Measurements from ENCODE around the gene TPH2. TPM values are rescaled to one million over a fixed set of nuclear protein-coding genes. Genes with fewer than 3 reads are reported as not detected.

Gene TPH2
- total RNA-seq, 1 donor from 2014 or later: not detected

DNA sequence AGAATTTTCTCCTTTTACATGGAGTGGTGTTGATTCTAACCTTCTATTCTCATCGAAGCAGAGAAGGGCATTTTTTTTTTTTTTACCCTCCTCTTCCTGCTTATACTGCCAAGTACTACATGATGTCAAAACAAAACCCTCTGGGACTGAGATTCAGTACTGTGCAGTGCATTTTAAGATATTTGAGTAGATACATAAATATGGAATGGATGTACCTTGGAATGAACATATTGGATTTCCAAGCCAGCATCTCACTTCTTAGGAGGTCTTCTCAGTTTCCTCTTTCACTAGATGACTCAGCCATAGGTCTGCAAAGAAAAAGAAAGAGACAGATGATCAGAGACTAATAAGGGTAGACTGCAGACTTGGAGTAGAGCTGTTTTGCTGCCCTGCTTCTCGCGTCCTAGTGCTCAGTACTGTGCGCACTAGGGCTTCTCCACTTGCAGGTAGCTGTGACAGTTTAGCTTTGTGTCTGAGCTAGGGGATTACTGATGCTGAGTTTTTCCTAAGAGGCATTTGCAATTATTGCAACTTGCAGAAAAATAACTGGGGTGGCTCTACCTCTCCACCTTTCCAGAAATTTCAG lies 20.4 kb downstream of the TPH2 start:
- DNase-seq (ENCODE audit: low read depth, low spot score): no peak

DNA sequence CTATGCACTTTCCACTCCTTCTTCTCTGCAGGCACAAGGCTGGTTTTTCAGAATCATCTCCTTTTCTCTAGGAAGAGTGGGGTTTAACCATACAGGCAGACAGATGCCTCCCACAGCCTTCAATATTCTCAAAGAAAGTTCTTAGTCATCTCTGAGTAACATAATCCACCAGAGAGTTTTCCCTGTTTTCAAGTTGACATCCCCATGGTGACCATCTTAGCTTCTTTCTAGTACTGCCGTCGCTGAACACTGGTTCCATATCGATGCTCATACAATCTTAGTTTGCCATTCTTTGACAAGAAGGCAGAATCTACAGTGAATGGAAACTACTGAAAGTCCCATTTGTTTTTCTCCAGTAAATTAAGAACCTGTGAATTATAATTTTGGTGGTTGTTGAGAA lies 28.6 kb downstream of the TPH2 start:
- no peak for DNase-seq (ENCODE audit: low read depth, low spot score)

DNA sequence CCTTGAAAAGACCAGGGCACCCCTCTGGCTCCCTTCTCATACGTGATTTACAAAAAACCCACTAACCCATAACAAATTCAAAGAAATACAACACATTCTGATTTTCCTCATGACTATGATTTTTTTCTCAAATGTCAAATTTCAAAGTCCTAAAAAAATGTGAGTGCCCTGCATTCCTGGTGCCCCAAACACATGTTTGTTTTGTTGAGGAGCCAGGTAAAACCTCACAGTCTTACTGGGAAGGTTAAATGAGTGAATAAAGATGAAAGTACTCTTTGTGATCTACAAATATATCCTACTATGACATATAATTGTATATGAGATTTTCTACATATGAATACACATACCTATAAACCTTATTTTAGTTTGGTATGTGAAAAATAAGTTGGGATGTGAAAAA lies 30.7 kb downstream of the TPH2 start:
- DNase-seq (ENCODE audit: low read depth, low spot score): no peak

DNA sequence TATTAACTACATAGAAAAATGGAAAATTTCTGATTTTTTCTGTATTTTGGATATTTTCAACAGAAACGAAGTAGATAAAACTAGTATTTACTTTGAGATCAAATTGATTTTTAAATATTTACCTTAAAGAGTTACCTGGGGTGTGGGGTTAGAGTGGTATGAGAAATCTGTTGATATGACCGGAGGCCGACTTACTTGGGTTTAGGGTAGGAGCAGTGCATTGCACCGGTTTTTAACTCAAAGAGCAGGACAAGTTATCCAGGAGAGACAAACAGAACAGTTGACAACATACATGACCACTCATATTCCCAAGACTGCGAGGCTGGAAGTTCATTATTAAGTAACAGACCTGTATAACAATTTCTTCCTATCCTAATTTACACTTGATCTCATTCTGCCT lies 31.4 kb downstream of the TPH2 start:
- DNase-seq (ENCODE audit: low read depth, low spot score): no peak

DNA sequence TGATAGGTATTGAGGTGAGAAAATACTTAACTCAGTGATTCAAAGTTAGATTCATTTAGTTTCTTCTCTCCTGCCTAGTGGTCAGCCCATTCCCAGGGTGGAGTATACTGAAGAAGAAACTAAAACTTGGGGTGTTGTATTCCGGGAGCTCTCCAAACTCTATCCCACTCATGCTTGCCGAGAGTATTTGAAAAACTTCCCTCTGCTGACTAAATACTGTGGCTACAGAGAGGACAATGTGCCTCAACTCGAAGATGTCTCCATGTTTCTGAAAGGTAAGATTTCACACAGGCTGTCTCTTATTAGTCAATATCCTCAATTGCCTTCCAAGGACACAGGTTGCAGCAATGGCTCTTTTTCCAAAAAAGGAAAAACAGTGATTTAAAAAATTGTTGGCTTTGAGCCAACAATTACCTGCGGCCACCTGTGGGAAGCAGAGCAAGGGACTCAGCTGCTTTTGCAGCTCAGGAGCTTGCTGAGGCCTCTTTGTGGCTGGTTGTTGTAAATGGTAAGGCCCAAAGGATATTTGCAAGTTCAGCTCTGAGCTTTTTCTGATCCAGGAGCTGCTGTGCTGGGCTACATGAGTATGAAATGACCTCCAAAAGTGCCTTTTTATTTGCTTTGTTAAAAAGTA lies 33.9 kb downstream of the TPH2 start:
- no peak for DNase-seq (ENCODE audit: low read depth, low spot score)

DNA sequence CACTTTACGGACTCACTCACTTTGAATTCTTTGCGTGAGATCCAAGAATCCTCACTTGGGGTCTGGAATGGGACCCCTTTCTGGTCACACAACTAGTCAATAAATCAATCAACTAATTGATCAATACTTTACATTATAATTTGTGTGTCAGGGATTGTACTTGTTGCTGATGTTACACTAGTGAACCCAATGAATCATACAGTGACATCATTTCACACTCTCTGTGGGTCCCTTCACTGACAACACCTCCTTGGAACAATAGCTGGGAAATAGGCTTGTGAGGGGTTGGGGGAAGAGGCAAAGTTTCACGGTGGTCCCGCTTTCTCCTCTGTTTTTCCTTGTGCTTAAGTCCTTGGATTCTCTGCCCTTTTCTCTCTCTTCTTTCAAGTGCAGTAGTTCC lies 35.0 kb downstream of the TPH2 start:
- DNase-seq (ENCODE audit: low read depth, low spot score): no peak

DNA sequence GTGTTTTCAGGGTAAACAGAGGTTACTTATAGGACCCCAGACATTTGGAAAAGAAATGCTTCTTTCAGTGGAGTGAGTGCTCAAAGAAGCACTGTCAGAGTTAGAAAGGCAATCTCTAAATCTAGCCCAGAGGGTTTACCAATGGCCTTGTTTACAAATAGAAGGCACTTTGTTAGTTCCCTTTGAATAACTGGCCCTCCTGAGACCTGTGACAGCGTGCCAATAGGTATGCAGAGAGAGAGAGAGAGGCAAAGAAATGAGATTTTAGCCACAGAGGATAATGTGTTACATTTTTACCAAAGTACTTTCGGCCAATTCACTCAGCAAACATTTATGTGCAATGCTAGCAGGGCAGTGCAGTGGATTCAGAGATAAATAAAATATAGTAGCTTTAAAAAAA lies 41.9 kb downstream of the TPH2 start:
- no peak for DNase-seq (ENCODE audit: low read depth, low spot score)

DNA sequence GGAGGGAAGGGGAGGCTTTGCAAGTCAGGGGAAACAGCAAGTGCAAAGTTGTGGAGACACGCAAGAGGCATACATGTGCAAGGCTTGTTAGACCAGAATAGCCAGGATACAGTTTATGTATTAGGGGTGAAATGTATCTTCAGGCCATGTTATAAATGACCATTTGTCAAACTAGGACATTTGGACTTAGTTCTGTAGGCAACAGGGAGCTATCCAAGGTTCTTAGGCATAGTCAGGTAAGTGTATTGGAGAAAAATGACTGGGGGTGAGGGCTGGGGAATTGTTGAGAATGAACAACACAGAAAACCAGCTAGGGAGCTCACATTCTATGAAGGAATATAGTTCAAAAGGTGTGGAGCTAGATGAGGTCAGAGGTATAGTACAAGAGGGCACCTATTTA lies 42.5 kb downstream of the TPH2 start:
- no peak for DNase-seq (ENCODE audit: low read depth, low spot score)

DNA sequence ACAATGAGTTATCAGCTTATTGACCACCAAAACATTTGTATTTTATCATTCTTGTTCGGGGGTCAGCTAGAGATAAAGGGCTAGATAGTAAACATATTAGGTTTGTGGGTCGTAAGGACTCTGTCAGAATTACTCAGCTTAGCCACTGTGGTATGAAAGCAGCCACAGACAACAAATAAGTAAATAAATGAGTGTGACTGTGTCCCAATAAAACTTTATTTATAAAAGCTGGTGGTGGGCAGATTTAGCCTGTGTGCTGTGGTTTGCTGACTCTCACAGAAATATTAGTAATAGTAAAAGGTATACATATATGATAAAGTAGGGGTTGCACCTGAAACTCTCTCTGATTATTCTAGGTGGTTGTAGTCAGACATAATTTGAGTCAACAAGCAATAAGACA lies 56.1 kb downstream of the TPH2 start:
- no peak for DNase-seq (ENCODE audit: low read depth, low spot score)

DNA sequence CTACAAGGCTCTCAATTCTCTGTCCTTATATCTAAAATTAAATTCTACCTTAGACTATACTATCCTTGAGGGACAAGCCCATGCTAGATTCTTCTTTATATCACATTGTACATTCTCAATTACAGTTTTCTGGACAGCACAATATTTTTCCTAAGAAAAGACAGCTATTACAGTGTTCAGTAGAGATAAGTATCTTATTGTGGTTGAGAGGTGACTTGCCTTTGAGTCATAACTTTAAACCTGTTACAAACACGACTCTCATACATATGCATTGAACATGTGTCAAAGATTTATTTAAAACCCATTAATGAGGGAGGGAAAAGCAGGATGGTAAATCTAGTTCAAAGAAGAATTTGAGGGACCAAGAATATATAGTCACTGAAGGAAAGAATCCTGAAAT lies 61.1 kb downstream of the TPH2 start:
- DNase-seq (ENCODE audit: low read depth, low spot score): no peak

DNA sequence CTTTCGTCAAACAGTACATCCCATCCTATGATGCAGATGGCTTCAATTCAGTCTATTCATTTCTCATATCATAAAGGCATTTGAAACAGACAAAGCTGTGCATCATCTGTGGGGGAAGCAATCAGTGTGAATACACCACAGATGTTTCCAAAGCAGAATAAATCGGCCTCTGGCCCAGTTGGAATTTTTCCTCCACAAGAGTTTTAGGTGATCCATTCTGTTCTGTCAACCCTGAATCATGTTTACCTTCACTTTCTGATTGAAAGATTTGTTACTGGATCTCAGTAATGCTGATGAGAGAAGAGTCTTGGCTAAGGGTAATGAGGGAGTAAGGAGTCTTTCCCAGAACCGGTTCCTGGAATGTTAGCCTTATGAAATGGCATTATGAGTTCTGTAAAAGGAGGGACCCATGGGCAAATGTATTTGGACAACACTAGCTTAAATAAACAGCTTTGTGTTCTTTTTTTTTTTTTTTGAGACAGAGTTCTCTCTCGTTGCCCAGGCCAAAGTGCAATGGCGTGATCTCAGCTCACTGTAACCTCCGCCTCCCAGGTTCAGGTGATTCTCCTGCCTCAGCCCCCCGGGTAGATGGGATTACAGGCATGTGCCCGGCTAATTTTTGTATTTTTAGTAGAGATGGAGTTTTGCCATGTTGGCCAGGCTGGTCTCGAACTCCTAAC lies 62.5 kb downstream of the TPH2 start:
- no peak for DNase-seq (ENCODE audit: low read depth, low spot score)

DNA sequence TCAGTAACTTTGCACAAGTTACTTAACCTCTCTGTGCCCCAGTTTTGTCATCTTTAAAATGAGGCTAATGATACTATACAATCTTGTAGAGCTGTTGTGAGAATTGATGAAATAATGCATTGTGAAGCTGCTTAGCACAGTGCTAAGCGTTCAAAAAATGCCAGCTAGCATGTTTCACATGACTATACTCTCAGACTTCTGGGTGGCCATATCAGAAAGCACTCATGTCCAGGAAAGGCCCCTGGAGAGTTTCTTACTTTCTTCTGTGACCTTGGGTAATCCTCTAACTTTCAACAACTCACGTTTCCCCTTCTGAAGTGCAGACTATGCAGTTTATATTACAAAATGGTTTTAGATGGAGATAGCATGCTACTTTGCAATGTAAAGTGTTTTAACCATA lies 68.1 kb downstream of the TPH2 start:
- DNase-seq (ENCODE audit: low read depth, low spot score): no peak

DNA sequence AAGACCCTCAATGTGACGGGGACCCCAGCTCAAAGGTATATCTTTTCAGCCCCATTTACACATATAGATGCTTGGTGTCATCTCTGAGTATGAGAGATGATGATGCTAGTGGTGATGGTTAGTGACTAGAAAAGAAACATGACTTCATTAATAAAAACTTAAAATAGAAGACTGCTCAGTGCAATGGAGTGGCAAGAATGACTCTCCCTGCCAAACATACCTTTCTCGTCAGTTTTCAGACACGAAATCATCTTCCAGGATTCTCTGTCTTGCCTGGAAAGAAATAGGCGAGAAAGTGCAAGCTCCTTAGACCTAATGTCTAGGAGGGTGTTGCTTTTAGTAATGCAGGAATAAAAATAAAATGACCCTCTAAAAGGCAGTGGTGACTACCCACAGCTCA lies 71.7 kb downstream of the TPH2 start:
- no peak for DNase-seq (ENCODE audit: low read depth, low spot score)

DNA sequence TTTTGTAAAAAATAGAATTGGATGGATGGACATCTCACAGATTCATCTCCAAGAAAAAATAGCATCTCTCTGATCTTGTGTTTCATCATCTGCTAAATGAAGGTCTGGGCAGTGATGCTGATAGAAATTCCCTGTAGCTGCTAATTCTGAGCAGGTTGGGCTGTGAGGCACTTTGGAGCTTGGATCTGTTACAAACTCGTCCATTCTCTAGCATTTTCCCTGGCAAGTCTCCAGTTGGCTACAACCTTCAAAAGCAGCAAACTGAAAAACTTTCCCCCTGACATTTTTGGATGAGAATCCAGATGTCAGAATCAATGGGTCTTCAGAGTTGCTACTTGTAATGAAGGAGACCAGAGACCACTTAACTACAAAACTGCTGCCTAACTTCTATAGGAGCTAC lies 72.7 kb downstream of the TPH2 start:
- DNase-seq (ENCODE audit: low read depth, low spot score): no peak

DNA sequence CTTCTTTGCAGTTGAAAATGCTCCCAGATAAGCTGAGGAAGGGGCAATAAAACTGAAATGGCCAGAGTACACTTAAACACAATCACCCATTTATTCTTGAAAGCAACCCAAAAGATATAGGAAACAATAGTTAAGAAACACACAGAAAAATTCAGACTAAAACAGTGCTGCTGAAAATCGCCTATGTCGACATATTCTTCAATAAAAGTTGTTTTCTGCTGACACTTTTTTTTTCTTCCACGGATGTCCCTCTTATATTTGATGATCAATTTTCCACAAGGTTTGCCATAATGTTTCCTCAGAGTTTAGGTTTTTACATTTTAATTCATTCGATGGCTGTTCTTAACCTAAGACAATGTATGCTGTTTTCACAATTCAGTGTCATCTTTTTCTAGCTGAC lies 74.2 kb downstream of the TPH2 start:
- DNase-seq (ENCODE audit: low read depth, low spot score): no peak

DNA sequence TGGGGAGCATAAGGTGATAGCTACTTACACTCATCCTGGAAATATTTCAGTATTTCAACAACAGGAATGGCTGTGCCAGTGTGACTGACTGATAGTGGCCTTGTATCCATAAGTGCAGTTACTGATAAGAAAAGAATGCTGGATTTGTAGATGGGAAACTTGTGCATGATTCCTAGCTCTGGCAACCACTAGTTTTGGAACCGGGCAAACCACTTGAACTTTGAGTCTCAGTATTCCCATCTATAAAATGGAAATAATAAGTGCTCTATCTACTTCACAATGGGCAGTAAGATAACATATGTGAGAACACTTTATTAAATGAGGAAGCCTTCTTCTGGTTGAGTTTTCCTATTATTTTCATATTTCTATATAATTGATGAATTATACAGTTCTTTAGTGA lies 77.2 kb downstream of the TPH2 start:
- DNase-seq (ENCODE audit: low read depth, low spot score): no peak

DNA sequence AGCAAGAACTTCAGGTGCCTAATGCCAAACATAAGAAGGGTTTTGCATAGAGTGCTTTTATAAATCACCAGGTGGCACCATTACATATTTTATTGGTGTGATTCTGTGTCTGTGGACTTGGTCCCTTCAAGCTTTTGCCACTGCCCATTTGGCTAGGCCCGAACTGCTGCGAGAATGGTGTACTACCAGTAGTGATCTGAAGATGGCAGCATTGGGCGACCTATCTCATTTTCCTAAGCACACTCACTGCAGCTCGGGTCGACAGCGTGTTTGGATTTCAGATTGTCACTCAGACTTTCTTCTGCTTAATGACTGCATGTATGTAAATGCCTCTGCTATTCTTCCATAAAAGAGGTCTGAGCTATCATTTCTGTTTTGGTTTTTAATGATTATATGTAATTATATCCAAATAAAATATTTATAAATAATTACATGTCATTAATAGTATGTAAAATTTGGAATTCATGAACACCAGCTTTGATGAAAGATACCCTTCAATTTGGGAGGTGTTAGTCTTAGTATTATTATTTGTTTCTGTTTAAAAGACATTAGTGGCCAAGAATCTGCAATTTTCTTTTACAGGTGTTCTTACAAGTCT lies 78.5 kb downstream of the TPH2 start:
- DNase-seq (ENCODE audit: low read depth, low spot score): peak; percentile 8

DNA sequence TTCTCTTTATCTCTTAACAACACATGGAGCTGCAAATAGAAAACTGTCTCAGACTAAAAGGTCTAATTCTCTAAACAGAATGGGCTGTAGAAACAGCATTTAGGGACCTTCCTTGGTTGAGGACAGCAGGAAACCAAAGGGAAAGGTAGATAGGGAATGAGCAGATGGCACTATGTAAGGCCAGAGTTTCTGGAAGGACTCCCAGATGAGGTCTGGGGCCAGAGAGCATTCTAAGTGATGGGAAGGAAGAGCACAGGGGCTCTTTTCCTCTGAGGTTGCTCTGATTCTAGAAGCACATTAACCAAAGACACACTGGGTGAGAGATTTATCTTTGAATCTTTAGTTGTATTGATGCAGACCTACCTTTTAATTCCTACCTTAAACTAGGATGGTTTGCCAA lies 79.4 kb downstream of the TPH2 start:
- no peak for DNase-seq (ENCODE audit: low read depth, low spot score)

DNA sequence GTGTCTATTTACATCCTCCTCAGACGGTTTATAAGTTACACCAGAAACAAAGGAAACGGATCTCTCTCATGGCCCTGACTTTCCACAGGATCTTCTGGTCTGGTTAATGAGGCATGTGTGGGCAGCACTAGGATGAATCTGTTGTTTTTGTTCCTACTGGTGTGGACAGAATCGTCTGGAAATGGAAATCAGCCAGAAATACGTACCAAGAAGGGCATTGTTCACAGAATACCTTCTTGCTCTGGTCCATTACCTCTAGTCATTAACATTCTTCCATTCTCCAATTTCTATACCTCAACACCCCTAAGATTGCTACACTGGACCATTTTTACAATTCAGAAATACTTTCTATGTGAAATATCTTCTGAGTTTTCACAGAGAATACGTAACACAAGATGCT lies 86.0 kb downstream of the TPH2 start:
- DNase-seq (ENCODE audit: low read depth, low spot score): no peak

DNA sequence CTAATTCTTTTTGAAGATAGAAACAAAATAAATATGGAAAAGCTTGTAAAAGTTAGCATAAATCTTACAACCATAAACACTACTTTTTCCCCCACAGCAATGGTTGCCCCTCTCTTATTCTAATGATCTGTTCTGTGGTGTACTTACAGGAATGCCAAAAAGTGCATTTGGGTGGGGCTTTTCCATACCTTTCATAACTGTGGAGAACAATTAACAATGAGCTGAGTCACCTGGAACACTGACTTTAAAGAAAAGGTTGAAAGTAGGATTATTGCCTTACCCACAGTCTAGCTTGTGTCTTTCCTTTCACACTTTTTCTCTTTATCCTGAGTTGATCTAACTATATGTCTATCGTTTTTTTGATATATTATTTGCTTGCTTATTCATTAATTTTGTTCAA lies 86.9 kb downstream of the TPH2 start:
- DNase-seq (ENCODE audit: low read depth, low spot score): no peak

DNA sequence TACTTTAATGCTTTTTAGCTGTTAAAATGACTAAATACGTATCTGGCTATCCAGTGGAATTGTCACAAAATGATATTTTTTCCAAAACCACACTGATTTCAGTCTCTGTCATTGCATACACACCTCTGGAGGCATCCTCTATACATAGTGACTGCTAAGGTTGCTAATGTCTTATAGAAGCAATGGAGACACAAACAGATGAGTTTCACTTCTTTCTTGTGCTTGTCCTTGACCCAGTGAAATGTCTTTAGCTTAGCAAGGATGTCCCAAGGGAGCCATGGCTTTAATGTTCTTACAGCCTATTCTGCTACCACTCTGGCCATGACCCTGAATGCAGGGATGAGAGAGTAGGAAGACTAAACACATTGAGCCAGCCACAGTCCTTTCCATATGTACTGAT lies 90.3 kb downstream of the TPH2 start:
- DNase-seq (ENCODE audit: low read depth, low spot score): no peak

DNA sequence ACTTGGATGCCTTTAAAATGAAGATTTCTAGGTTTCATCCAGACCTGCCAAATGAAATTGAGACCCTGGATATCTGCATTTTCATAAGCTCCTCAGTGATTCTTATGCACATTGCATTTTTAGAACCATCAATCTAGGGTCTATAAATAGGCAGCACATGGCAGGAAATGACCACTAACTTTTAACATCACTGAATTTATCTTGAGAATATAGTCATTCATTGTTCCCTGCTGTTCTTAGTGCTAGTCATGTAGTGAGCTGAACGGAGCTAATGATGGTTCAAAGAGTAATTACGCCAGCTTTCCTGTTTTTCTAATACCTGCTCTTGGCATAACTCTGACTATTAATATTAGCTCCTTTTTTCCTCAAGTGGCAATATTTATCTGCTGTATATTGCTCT lies 91.6 kb downstream of the TPH2 start:
- no peak for DNase-seq (ENCODE audit: low read depth, low spot score)

DNA sequence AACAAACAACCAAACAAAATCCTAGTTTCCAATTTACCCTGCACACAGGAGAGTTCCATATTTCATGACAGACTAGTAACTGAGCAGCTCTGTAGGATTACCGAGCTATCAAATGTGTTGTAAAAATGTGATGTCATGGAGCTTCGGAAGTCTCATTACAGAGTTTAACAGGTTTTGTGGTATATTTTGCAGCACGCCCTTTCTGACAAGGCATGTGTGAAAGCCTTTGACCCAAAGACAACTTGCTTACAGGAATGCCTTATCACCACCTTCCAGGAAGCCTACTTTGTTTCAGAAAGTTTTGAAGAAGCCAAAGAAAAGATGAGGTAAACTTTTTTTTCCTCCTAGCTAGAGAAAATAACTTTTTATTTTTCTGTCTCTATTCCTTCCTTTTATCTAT lies 92.4 kb downstream of the TPH2 start:
- DNase-seq (ENCODE audit: low read depth, low spot score): no peak
